ENCODE data around the gene TENM3. TPM values are rescaled to one million over a fixed set of nuclear protein-coding genes. Genes with fewer than 3 reads are reported as not detected.

Gene TENM3
- total RNA-seq, 4 donors from 2014 or later, result 19.7 to 47.2 (median 33.0) TPM

- no peak for DNase-seq (ENCODE audit: low spot score)
- no peak for ATAC-seq (ENCODE audit: low FRiP score)
- TF ChIP-seq CTCF (IDR thresholded peaks at IDR 0.05), result no peak
Observed at GRCh38 chr4:182496408-182496807, 253.2 kb downstream of the TENM3 start.

DNA sequence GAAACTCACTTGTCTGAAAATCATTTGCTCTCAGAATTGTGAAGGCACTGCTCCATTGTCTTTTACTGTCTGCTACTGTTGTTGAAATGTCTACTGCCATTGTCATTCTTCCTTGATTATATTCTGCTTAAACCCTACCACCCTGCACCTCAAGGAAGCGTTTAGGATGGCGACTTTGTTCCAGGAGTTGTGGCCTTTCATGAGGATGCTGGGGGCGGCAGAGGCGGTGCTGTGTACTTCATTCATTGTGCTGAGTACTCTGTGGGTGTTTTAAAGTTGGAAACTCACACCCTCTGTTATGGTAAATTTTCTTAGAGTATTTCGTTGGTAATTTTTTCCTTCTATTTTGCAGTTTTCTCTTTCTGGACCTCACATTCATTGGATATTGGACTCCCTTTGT, 258.9 kb downstream of the TENM3 start:
- ATAC-seq (ENCODE audit: low FRiP score), result no peak
- no peak for DNase-seq (ENCODE audit: low spot score)
- TF ChIP-seq CTCF (IDR thresholded peaks at IDR 0.05), result no peak

- no peak for ATAC-seq (ENCODE audit: low FRiP score)
- DNase-seq (ENCODE audit: low spot score), result no peak
- TF ChIP-seq CTCF (IDR thresholded peaks at IDR 0.05), result no peak
Observed at GRCh38 chr4:182504463-182504862, 261.3 kb downstream of the TENM3 start.

DNA sequence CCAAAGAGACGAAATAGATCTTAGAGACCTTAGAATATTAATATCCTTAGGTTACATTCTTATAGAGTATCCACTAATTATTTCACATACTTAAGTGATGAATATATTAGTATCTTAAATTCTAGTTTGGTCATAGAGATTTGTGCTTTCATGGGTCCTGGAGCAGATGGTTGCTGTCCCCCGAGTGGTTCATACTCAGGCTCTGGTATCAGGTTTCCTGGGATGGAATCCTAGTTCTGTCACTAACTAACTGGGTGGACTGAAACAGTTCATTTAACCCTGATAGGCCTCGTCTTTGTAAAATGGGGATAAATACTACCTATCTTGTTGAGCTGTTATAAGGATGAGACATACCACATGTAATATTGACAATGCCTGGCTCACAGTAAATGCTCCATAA, 264.6 kb downstream of the TENM3 start:
- no peak for TF ChIP-seq CTCF (IDR thresholded peaks at IDR 0.05)
- DNase-seq (ENCODE audit: low spot score) (no peak), ATAC-seq (ENCODE audit: low FRiP score) (no peak)

DNA sequence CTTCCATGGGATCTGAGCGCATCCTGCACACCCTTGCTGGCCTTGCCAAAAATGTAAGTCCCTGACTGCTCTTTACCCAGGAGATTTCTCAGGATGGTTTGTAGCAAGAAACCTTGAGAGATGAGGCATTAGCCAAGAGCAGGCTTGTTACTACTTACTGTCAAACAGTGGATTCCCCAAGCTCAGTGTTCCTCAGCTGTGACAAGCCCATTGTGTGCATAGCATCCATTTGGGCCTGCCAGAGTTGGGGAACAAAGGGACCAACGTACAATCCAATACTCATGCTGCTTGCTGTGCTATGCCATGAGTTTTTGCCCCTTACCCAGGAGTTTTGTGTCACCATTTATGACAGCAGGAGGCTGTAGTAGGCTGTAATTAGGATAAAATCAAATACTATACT, 267.6 kb downstream of the TENM3 start:
- no peak for ATAC-seq (ENCODE audit: low FRiP score)
- TF ChIP-seq CTCF (IDR thresholded peaks at IDR 0.05), result no peak
- DNase-seq (ENCODE audit: low spot score), result no peak

GRCh38 chr4:182513587-182514291, 270.5 kb downstream of the TENM3 start:
- DNase-seq (ENCODE audit: low spot score) (no peak), ATAC-seq (ENCODE audit: low FRiP score) (no peak)
- TF ChIP-seq CTCF (IDR thresholded peaks at IDR 0.05), result no peak

DNA sequence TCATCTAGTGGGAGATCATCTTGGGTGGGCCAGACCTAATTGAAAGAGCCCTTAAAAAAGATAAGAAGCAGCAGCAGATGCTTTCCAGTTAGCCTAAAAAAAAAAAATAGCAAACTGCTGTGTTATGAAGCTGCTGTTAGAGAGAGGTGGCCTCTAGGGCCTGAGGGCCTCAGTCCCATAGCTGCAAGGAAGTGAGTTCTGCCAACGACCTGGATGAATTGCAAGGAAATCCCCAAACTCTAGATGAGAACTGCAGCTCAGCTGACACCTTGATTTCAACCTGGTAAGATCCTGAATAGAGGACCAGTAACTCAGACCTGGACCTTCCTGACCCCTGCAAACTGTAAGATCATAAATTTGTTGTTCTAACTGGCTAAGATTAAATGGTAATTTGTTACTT, 275.2 kb downstream of the TENM3 start:
- no peak for TF ChIP-seq CTCF (IDR thresholded peaks at IDR 0.05)
- DNase-seq (ENCODE audit: low spot score), result no peak
- no peak for ATAC-seq (ENCODE audit: low FRiP score)

Measured in omental fat pad (tissue), 4 donors.